HCT116 (cell line): ENCODE data around the gene LPCAT2. TPM values are rescaled to one million over a fixed set of nuclear protein-coding genes. Genes with fewer than 3 reads are reported as not detected.

Experiments used
- ATAC-seq: fragments of 200-7000 bp; cut with Tn5 transposase; 2 replicates; pipeline ENCODE4 v1.9.1; 2020; ENCODE audit warnings: mild to moderate bottlenecking, moderate library complexity
- BruUV-seq: library from RNA; stranded (reverse); fragments of 400-500 nt; replicated peaks from 2 replicates; lab custom pipeline; 2021; lab: Mats Ljungman, UMichigan
- CTCF ChIA-PET: fragments of 300-600 bp; sonication (Branson Sonifier 250); formaldehyde crosslinking; loops from one replicate; lab custom pipeline; 2021; ENCODE audit warnings: antibody characterized with exemption; lab: Charles Lee
- POLR2A ChIA-PET: fragments of 300-600, 350-600 bp; sonication (Branson Sonifier 250); formaldehyde crosslinking; loops from one replicate; lab custom pipeline; 2021; ENCODE audit warnings: antibody characterized with exemption; lab: Charles Lee
- RAD21 ChIA-PET, 2 experiments: fragments of 300-600 bp; sonication (Branson Sonifier 250); formaldehyde crosslinking; loops; one replicate each; lab custom pipeline; 2023; ENCODE audit warnings: low total read pairs in 2 of 2; ENCODE audit not compliant: uncharacterized antibody in 2 of 2, unreplicated experiment in 2 of 2, low non-redundant PET in 1 of 2; lab: Charles Lee
- DNase-seq: peaks from one replicate; pipeline ENCODE4 v3.0.0-alpha.2; 2010; ENCODE audit warnings: low read depth, low spot score
- H2AFZ ChIP-seq: fragments of 200-600 bp; shearing (Covaris generic), sonication (generic); 2 replicates; pipeline ENCODE4 v1.6.1; 2017; ENCODE audit warnings: low read depth, mixed run types, mixed read lengths, antibody characterized with exemption, low read length; ENCODE audit not compliant: poor library complexity, severe bottlenecking
- H3K27ac ChIP-seq: 2 replicates; pipeline ENCODE4 v1.5.1; 2012; ENCODE audit warnings: low read depth, low read length
- H3K27me3 ChIP-seq: fragments of 200-600 bp; sonication (generic); 2 replicates; pipeline ENCODE4 v1.6.1; 2016; ENCODE audit warnings: mixed run types, low read length, mixed read lengths; ENCODE audit not compliant: insufficient read depth
- H3K36me3 ChIP-seq, 2 experiments: fragments of 200-500 bp in 1 of 2; fragments of 200-600 bp in 1 of 2; sonication (Bioruptor generic) in 1 of 2; sonication (generic) in 1 of 2; 2 replicates each; pipeline versions ENCODE4 v1.5.1 to v1.6.1; 2014 to 2016; ENCODE audit warnings: low read length in 2 of 2, inconsistent platforms in 1 of 2, mixed read lengths in 1 of 2, mixed run types in 1 of 2; ENCODE audit not compliant: insufficient read depth in 2 of 2, control insufficient read depth in 1 of 2
- H3K4me1 ChIP-seq, 2 experiments: fragments of 200-600 bp in 1 of 2; sonication (generic) in 1 of 2; 2 replicates each; pipeline versions ENCODE4 v1.5.1 to v1.6.1; 2012 to 2017; ENCODE audit warnings: low read length in 2 of 2, inconsistent platforms in 1 of 2, mild to moderate bottlenecking in 1 of 2, mixed read lengths in 1 of 2, mixed run types in 1 of 2, moderate library complexity in 1 of 2; ENCODE audit not compliant: insufficient read depth in 2 of 2, control insufficient read depth in 1 of 2
- H3K4me2 ChIP-seq: fragments of 200-600 bp; sonication (generic); 2 replicates; pipeline ENCODE4 v1.6.1; 2017; ENCODE audit warnings: mixed run types, low read length, mixed read lengths
- H3K4me3 ChIP-seq, 2 experiments: fragments of 200-600 bp in 1 of 2; sonication (generic) in 1 of 2; replicated peaks in 1 of 2; 2 replicates each; pipeline ENCODE4 v1.5.1; 2011 to 2016; ENCODE audit warnings: low read length in 2 of 2, control low read depth in 1 of 2, low read depth in 1 of 2, mild to moderate bottlenecking in 1 of 2, mixed read lengths in 1 of 2, mixed run types in 1 of 2
- H3K79me2 ChIP-seq: fragments of 200-600 bp; sonication (generic); 2 replicates; pipeline ENCODE4 v1.6.1; 2017; ENCODE audit warnings: mild to moderate bottlenecking, mixed run types, low read length, moderate library complexity, mixed read lengths; ENCODE audit not compliant: insufficient read depth
- H3K9ac ChIP-seq: fragments of 200-600 bp; sonication (generic); 2 replicates; pipeline ENCODE4 v1.6.1; 2016; ENCODE audit warnings: low read length, mixed read lengths
- H3K9me2 ChIP-seq: fragments of 200-600 bp; sonication (generic), shearing (Covaris generic); 2 replicates; pipeline ENCODE4 v1.6.1; 2017; ENCODE audit warnings: mixed run types, mild to moderate bottlenecking, moderate library complexity; ENCODE audit not compliant: insufficient read depth
- H3K9me3 ChIP-seq, 2 experiments: fragments of 200-500 bp in 1 of 2; fragments of 200-600 bp in 1 of 2; sonication (Bioruptor generic) in 1 of 2; sonication (generic) in 1 of 2; 2 replicates each; pipeline ENCODE4 v1.6.1; 2014 to 2017; ENCODE audit warnings: low read length in 2 of 2, mixed read lengths in 2 of 2, inconsistent platforms in 1 of 2, low read depth in 1 of 2, mild to moderate bottlenecking in 1 of 2, mixed run types in 1 of 2, moderate library complexity in 1 of 2; ENCODE audit not compliant: control insufficient read depth in 1 of 2, insufficient read depth in 1 of 2
- H4K20me1 ChIP-seq: fragments of 200-600 bp; sonication (generic), shearing (Covaris generic); 2 replicates; pipeline ENCODE4 v1.6.1; 2017; ENCODE audit warnings: mixed run types, mild to moderate bottlenecking, moderate library complexity; ENCODE audit not compliant: insufficient read depth
- CTCF ChIP-seq, 3 experiments: fragments of 200-600 bp in 1 of 3; sonication (generic) in 1 of 3; IDR thresholded peaks in 2 of 3; conservative IDR thresholded peaks in 1 of 3; 2 replicates each; pipeline ENCODE4 v1.5.1; 2012 to 2017; ENCODE audit warnings: low read depth in 2 of 3, low read length in 2 of 3, antibody characterized with exemption in 1 of 3, borderline replicate concordance in 1 of 3, control low read depth in 1 of 3, mild to moderate bottlenecking in 1 of 3, mixed read lengths in 1 of 3, mixed run types in 1 of 3, moderate library complexity in 1 of 3; ENCODE audit not compliant: insufficient read depth in 1 of 3
- EZH2 ChIP-seq: fragments of 200-600 bp; sonication (generic); IDR thresholded peaks from 2 replicates; pipeline ENCODE4 v1.6.1; 2017; ENCODE audit warnings: antibody characterized with exemption, mixed run types
- RAD21 ChIP-seq: IDR thresholded peaks from 2 replicates; pipeline ENCODE4 v1.6.1; 2012; ENCODE audit warnings: low read depth, mild to moderate bottlenecking
- YY1 ChIP-seq: IDR thresholded peaks from 2 replicates; pipeline ENCODE4 v1.6.1; 2011; ENCODE audit warnings: low read length, low read depth, moderate library complexity, mild to moderate bottlenecking; ENCODE audit not compliant: insufficient replicate concordance; ENCODE audit errors: extremely low read depth
- intact Hi-C: fragments of 100-400 bp; cut with micrococcal nuclease; formaldehyde crosslinking; loops from 2 replicates; pipeline ENCODE4 v1.10.0; 2022
- total RNA-seq: library from RNA; stranded (reverse); gene quantifications from one replicate; pipeline ENCODE4 v1.2.1, GENCODE V29; 2021; ENCODE audit not compliant: unreplicated experiment

The LPCAT2 gene
- total RNA-seq, 1 experiment from 2014 or later = 13.1 TPM

- TF ChIP-seq YY1 = no peak
- TF ChIP-seq, all 23 proteins: peak for 0
Observed at GRCh38 chr16:55542459-55543082, 33.7 kb downstream of the LPCAT2 start (continued).

GRCh38 chr16:55543472-55543871 lies 34.6 kb downstream of the LPCAT2 start:
- POLR2A ChIA-PET = no interaction called here
- Histone ChIP-seq H3K9me3 (no peaks in the 10 kb centered on the region), H3K79me2 (no peaks in the 10 kb centered on the region), H3K9ac (no peak overlapping the region), H3K27ac (no peak overlapping the region), H3K9me2 (no peaks in the 10 kb centered on the region), H2AFZ (no peak overlapping the region)
- intact Hi-C loops = loop anchor here (1.0 to 5.0 kb wide), 4 partner anchors 49 to 299 kb away; no protein-coding TSS in a partner anchor
- ATAC-seq (no peak; the same call in 1 of the 2 replicates), DNase-seq (no peak)
- TF ChIP-seq RAD21 (peak; percentile 61), CTCF (IDR thresholded peaks at IDR 0.05 in 2 of 3, conservative IDR thresholded peaks at IDR 0.05 in 1 of 3; ENCODE audit: borderline replicate concordance in 1 of 3, insufficient read depth in 1 of 3, low read depth in 2 of 3, low read length in 2 of 3) (peak in 2 of 3 experiments; percentile 33 to 82; a peak in 4 of 6 replicates), EZH2 (no peak)
- TF ChIP-seq, all 23 proteins: peak for 2
- ChIA-PET CTCF (interaction anchor here (0.7 to 3.7 kb wide), 5 partner anchors 41 to 158 kb away, joined by 3 to 45 read pairs (median 4); no protein-coding TSS in a partner anchor), RAD21 (interaction anchor here in 1 of 2 experiments (2.7 kb wide), 1 partner anchor 79 kb away, joined by 10 read pairs; no protein-coding TSS in a partner anchor)
- Histone ChIP-seq H3K36me3 (no peaks in the 10 kb centered on the region; a peak in 1 of 4 replicates), H3K4me2 (no peak overlapping the region), H3K4me1 (peaks cover 0 to 5% of the 10 kb centered on the region in 2 experiments; a peak in 1 of 4 replicates), H3K27me3 (no peaks in the 10 kb centered on the region), H4K20me1 (no peaks in the 10 kb centered on the region), H3K4me3 (no peak overlapping the region)
- no TSS peak for BruUV-seq
